H9 (cell line): ENCODE results near the gene CFAP47. TPM values are rescaled to one million over a fixed set of nuclear protein-coding genes. Genes with fewer than 3 reads are reported as not detected.

Source experiments
- DNase-seq: peaks from one replicate; pipeline ENCODE4 v3.0.0-alpha.2; 2017
- H2AFZ ChIP-seq: one replicate; pipeline ENCODE4 v1.6.1; 2013; ENCODE audit warnings: mild to moderate bottlenecking, low read length, control low read depth, moderate library complexity
- H2AK5ac ChIP-seq: 2 replicates; pipeline ENCODE4 v1.6.1; 2013; ENCODE audit warnings: low read length, control low read depth, mixed read lengths; ENCODE audit not compliant: insufficient read length
- H2BK120ac ChIP-seq: one replicate; pipeline ENCODE4 v1.6.1; 2013; ENCODE audit warnings: low read depth, mild to moderate bottlenecking, low read length, control low read depth, inconsistent platforms; ENCODE audit not compliant: poor library complexity, severe bottlenecking
- H2BK12ac ChIP-seq: 2 replicates; pipeline ENCODE4 v1.6.1; 2013; ENCODE audit warnings: low read length, control low read depth, mixed read lengths, low read depth; ENCODE audit not compliant: insufficient read length
- H2BK15ac ChIP-seq: 2 replicates; pipeline ENCODE4 v1.6.1; 2013; ENCODE audit warnings: low read depth, low read length, control low read depth
- H2BK20ac ChIP-seq: one replicate; pipeline ENCODE4 v1.6.1; 2013; ENCODE audit warnings: low read depth, mild to moderate bottlenecking, low read length, control low read depth, inconsistent platforms; ENCODE audit not compliant: poor library complexity, severe bottlenecking
- H2BK5ac ChIP-seq: 2 replicates; pipeline ENCODE4 v1.6.1; 2013; ENCODE audit warnings: low read length, control low read depth, mixed read lengths; ENCODE audit not compliant: insufficient read length
- H3K14ac ChIP-seq: 2 replicates; pipeline ENCODE4 v1.6.1; 2013; ENCODE audit warnings: low read length, control low read depth; ENCODE audit not compliant: insufficient read depth
- H3K18ac ChIP-seq: 2 replicates; pipeline ENCODE4 v1.6.1; 2013; ENCODE audit warnings: low read depth, mild to moderate bottlenecking, mixed read lengths, low read length, control low read depth; ENCODE audit not compliant: insufficient read length
- H3K23ac ChIP-seq: 2 replicates; pipeline ENCODE4 v1.6.1; 2013; ENCODE audit warnings: low read length, control low read depth, mixed read lengths, low read depth; ENCODE audit not compliant: insufficient read length
- H3K23me2 ChIP-seq: 2 replicates; pipeline ENCODE4 v1.6.1; 2013; ENCODE audit warnings: low read depth, mild to moderate bottlenecking, mixed read lengths, low read length, control low read depth; ENCODE audit not compliant: insufficient read length, poor library complexity, severe bottlenecking
- H3K27ac ChIP-seq: 2 replicates; pipeline ENCODE4 v1.5.1; 2013; ENCODE audit warnings: low read length, control low read depth, mixed read lengths, low read depth; ENCODE audit not compliant: insufficient read length
- H3K27me3 ChIP-seq: 2 replicates; pipeline ENCODE4 v1.6.1; 2013; ENCODE audit warnings: low read length, control low read depth, inconsistent platforms; ENCODE audit not compliant: insufficient read depth
- H3K4ac ChIP-seq: 2 replicates; pipeline ENCODE4 v1.6.1; 2013; ENCODE audit warnings: low read depth, mild to moderate bottlenecking, control low read depth, inconsistent platforms, low read length, moderate library complexity
- H3K4me1 ChIP-seq: 2 replicates; pipeline ENCODE4 v1.6.1; 2013; ENCODE audit warnings: low read length, control low read depth, inconsistent platforms; ENCODE audit not compliant: insufficient read depth
- H3K4me2 ChIP-seq: 2 replicates; pipeline ENCODE4 v1.6.1; 2013; ENCODE audit warnings: low read length, control low read depth, mixed read lengths; ENCODE audit not compliant: insufficient read length, insufficient read depth
- H3K56ac ChIP-seq: 2 replicates; pipeline ENCODE4 v1.6.1; 2013; ENCODE audit warnings: low read depth, mild to moderate bottlenecking, mixed read lengths, low read length, control low read depth; ENCODE audit not compliant: insufficient read length
- H3K79me1 ChIP-seq: 2 replicates; pipeline ENCODE4 v1.6.1; 2013; ENCODE audit warnings: low read depth, mild to moderate bottlenecking, moderate library complexity, low read length, control low read depth, inconsistent platforms; ENCODE audit not compliant: insufficient read depth, poor library complexity, severe bottlenecking
- H3K79me2 ChIP-seq: 2 replicates; pipeline ENCODE4 v1.6.1; 2013; ENCODE audit warnings: low read length, control low read depth, inconsistent platforms; ENCODE audit not compliant: insufficient read depth
- H3K9ac ChIP-seq: 2 replicates; pipeline ENCODE4 v1.6.1; 2013; ENCODE audit warnings: low read length, control low read depth, mixed read lengths; ENCODE audit not compliant: insufficient read length; ENCODE audit errors: extremely low read depth
- H3K9me3 ChIP-seq: one replicate; pipeline ENCODE4 v1.6.1; 2013; ENCODE audit warnings: low read depth, low read length, inconsistent platforms; ENCODE audit not compliant: control insufficient read depth
- H3T11ph ChIP-seq: one replicate; pipeline ENCODE4 v1.6.1; 2013; ENCODE audit warnings: mild to moderate bottlenecking, low read length, control low read depth, inconsistent platforms
- H4K20me1 ChIP-seq: one replicate; pipeline ENCODE4 v1.6.1; 2013; ENCODE audit not compliant: control insufficient read depth, insufficient read length, insufficient read depth
- H4K5ac ChIP-seq: 2 replicates; pipeline ENCODE4 v1.6.1; 2013; ENCODE audit warnings: low read depth, mild to moderate bottlenecking, mixed read lengths, low read length, control low read depth; ENCODE audit not compliant: insufficient read length
- H4K8ac ChIP-seq: replicated peaks from 2 replicates; pipeline ENCODE4 v1.6.1; 2013; ENCODE audit warnings: low read length, control low read depth, mixed read lengths, low read depth; ENCODE audit not compliant: insufficient read length
- H4K91ac ChIP-seq: 2 replicates; pipeline ENCODE4 v1.6.1; 2013; ENCODE audit warnings: low read depth, mild to moderate bottlenecking, moderate library complexity, mixed read lengths, low read length, control low read depth; ENCODE audit not compliant: insufficient read length
- H3K27ac Mint-ChIP-seq, 3 experiments: 2 replicates in 2 of 3; 3 replicates in 1 of 3; pipeline ENCODE4 v1.8.0; 2020 to 2021; ENCODE audit warnings: mixed read lengths in 3 of 3, mild to moderate bottlenecking in 1 of 3, moderate library complexity in 1 of 3
- H3K27me3 Mint-ChIP-seq: 2 replicates; pipeline ENCODE4 v1.8.0; 2021; ENCODE audit warnings: low read depth, mild to moderate bottlenecking, moderate library complexity, mixed read lengths
- H3K36me3 Mint-ChIP-seq, 3 experiments: 2 replicates in 2 of 3; 3 replicates in 1 of 3; pipeline ENCODE4 v1.8.0; 2020 to 2021; ENCODE audit warnings: low read depth in 3 of 3, mixed read lengths in 3 of 3; ENCODE audit not compliant: insufficient read depth in 1 of 3
- H3K4me1 Mint-ChIP-seq, 2 experiments: 2 replicates each; pipeline ENCODE4 v1.8.0; 2020; ENCODE audit warnings: mixed read lengths in 2 of 2
- H3K4me3 Mint-ChIP-seq, 2 experiments: 2 replicates in 1 of 2; 3 replicates in 1 of 2; pipeline ENCODE4 v1.8.0; 2020 to 2021; ENCODE audit warnings: mild to moderate bottlenecking in 2 of 2, mixed read lengths in 2 of 2, moderate library complexity in 1 of 2
- H3K9me3 Mint-ChIP-seq, 2 experiments: 2 replicates in 1 of 2; 3 replicates in 1 of 2; pipeline ENCODE4 v1.8.0; 2020; ENCODE audit warnings: mild to moderate bottlenecking in 2 of 2, mixed read lengths in 2 of 2, moderate library complexity in 1 of 2
- CTCF ChIP-seq: fragments of 200-600 bp; sonication (generic); conservative IDR thresholded peaks from 3 replicates; pipeline ENCODE4 v1.8.0; 2021; ENCODE audit warnings: antibody characterized with exemption, mild to moderate bottlenecking
- WGBS: extraction: QIAGEN DNeasy Blood & Tissue Kit; methylation state at CpG from one replicate; pipeline ENCODE4 v1.1.7; 2013; ENCODE audit warnings: missing lambda C conversion rate, low lambda C conversion rate, mixed read lengths; ENCODE audit not compliant: insufficient read length; ENCODE audit errors: extremely low coverage; 5-methylcytosine and 5-hydroxymethylcytosine counted together
- total RNA-seq: library from RNA; stranded (reverse); gene quantifications from 2 replicates; pipeline ENCODE4 v1.2.1, GENCODE V29; 2021

CFAP47 gene
- total RNA-seq, 1 experiment from 2014 or later, result not detected

- no peak overlapping the region for H2BK20ac ChIP-seq
- H3K14ac ChIP-seq, result no peak overlapping the region
- no peak overlapping the region for H3K23ac ChIP-seq
- Mint-ChIP-seq H3K27me3 (no peaks in the 10 kb centered on the region), H3K4me1 (no peaks in the 10 kb centered on the region), H3K27ac (no peak overlapping the region), H3K9me3 (peaks cover 38 to 43% of the 10 kb centered on the region in 2 experiments), H3K36me3 (no peaks in the 10 kb centered on the region; a peak in 3 of 7 replicates), H3K4me3 (no peak overlapping the region)
- no peaks in the 10 kb centered on the region for H3K9me3 ChIP-seq
- H3K4me2 ChIP-seq, result no peak overlapping the region
- H3K79me2 ChIP-seq, result no peaks in the 10 kb centered on the region
- H3K27me3 ChIP-seq, result no peaks in the 10 kb centered on the region
- no peak overlapping the region for H4K8ac ChIP-seq
- no peaks in the 10 kb centered on the region for H3K4me1 ChIP-seq
- no peak for TF ChIP-seq CTCF
- no peak overlapping the region for H2BK15ac ChIP-seq
- H4K20me1 ChIP-seq, result no peaks in the 10 kb centered on the region
- no peak overlapping the region for H3K27ac ChIP-seq
- DNase-seq, result no peak
- H2BK120ac ChIP-seq, result no peak overlapping the region
- no peak overlapping the region for H4K91ac ChIP-seq
- no peak overlapping the region for H2AFZ ChIP-seq
- H3K4ac ChIP-seq, result no peak overlapping the region
- H2AK5ac ChIP-seq, result no peak overlapping the region
- no peaks in the 10 kb centered on the region for H3K23me2 ChIP-seq
- H2BK12ac ChIP-seq, result no peak overlapping the region
- no peak overlapping the region for H3K56ac ChIP-seq
- H3T11ph ChIP-seq, result no peak overlapping the region
- no peak overlapping the region for H3K9ac ChIP-seq
- H2BK5ac ChIP-seq, result no peak overlapping the region
- WGBS, result no CpG with 5 or more reads among the region's 4 CpGs
- no peak overlapping the region for H3K18ac ChIP-seq
- no peak overlapping the region for H4K5ac ChIP-seq
- H3K79me1 ChIP-seq, result no peaks in the 10 kb centered on the region
These were observed 464.0 kb downstream of the CFAP47 start for GRCh38 chrX:36383495-36383894.
